Measurements from ENCODE around the gene LMAN1L. TPM values are rescaled to one million over a fixed set of nuclear protein-coding genes. Genes with fewer than 3 reads are reported as not detected.

LMAN1L gene
- polyA plus RNA-seq, 3 donors = 0.08 TPM; not detected in 2

DNA sequence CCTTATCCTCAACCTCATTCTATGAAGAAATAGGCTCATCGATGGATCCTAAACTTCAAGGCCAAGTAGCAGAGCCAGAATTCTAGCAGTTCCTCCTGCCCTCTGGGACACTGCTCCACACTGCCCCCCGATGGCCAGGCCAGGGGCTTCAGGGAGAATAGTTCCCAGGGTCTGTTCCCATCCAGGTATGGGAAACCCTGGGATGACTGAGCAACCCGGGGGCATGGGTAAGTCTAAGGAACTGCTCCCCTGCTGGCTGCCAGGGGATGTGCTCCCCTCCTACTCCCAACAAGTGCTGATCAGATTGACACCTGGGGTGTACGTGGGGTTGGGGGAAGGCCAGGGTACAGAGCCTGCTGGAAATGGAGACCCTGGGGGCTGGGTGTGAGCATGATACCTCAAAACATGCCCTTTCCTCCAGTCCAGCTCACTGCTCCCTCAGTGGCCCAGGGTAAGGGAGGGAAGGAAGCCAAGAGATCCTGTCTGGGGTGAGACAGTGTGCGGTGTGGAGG is 22.7 kb downstream of the LMAN1L start:
- Mint-ChIP-seq H3K4me1 (peaks cover 5% of the 10 kb centered on the region), H3K9me3 (peaks cover 0 to 2% (median 0%) of the 10 kb centered on the region in 7 donors), H3K36me3 (peaks cover 9 to 29% of the 10 kb centered on the region in 2 donors), H3K27me3 (ENCODE audit: low read depth in 3 of 3) (peaks cover 0 to 1% (median 0%) of the 10 kb centered on the region in 3 donors), H3K4me3 (no peak overlapping the region), H3K27ac (no peak overlapping the region)
- intact Hi-C loops (cut with micrococcal nuclease) = no loop called here
- TF ChIP-seq, protein P1, sequence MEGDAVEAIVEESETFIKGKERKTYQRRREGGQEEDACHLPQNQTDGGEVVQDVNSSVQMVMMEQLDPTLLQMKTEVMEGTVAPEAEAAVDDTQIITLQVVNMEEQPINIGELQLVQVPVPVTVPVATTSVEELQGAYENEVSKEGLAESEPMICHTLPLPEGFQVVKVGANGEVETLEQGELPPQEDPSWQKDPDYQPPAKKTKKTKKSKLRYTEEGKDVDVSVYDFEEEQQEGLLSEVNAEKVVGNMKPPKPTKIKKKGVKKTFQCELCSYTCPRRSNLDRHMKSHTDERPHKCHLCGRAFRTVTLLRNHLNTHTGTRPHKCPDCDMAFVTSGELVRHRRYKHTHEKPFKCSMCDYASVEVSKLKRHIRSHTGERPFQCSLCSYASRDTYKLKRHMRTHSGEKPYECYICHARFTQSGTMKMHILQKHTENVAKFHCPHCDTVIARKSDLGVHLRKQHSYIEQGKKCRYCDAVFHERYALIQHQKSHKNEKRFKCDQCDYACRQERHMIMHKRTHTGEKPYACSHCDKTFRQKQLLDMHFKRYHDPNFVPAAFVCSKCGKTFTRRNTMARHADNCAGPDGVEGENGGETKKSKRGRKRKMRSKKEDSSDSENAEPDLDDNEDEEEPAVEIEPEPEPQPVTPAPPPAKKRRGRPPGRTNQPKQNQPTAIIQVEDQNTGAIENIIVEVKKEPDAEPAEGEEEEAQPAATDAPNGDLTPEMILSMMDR (IDR thresholded peaks at IDR 0.05) = peak; percentile 97
- WGBS (ENCODE audit: insufficient coverage) = 50% methylated on average over 3 of the region's 5 CpGs
- peaks cover 8% of the 10 kb centered on the region for H4K20me1 ChIP-seq (ENCODE audit: insufficient read depth, low read length)
- H3K36me3 ChIP-seq (replicated peaks in 1 of 2; ENCODE audit: control insufficient read depth in 1 of 2, insufficient read depth in 2 of 2, low read length in 2 of 2) = peaks cover 9 to 34% of the 10 kb centered on the region in 2 donors
- H2AFZ ChIP-seq (ENCODE audit: insufficient read depth, low read depth, low read length, poor library complexity, severe bottlenecking) = no peak overlapping the region
- no peaks in the 10 kb centered on the region for H3K4me1 ChIP-seq (ENCODE audit: control insufficient read depth in 1 of 2, insufficient read depth in 2 of 2, low read length in 2 of 2)
- peak; percentile 30 to 55 (median 46) for DNase-seq
- no peak overlapping the region for H3K9ac ChIP-seq (ENCODE audit: insufficient read depth, low read length, poor library complexity, severe bottlenecking)
- H3K4me3 ChIP-seq (replicated peaks in 1 of 3; ENCODE audit: low read depth in 2 of 3, low read length in 3 of 3) = no peak overlapping the region
- no peak overlapping the region for H3K4me2 ChIP-seq (replicated peaks; ENCODE audit: extremely low read depth, low read length, poor library complexity, severe bottlenecking)
- no peak overlapping the region for H3K27ac ChIP-seq (ENCODE audit: low read depth in 1 of 2, low read length in 2 of 2)
- no peaks in the 10 kb centered on the region for H3K79me2 ChIP-seq (ENCODE audit: insufficient read depth, low read length)
- H3K9me3 ChIP-seq (replicated peaks in 1 of 2; ENCODE audit: control insufficient read depth in 1 of 2, insufficient read depth in 1 of 2, low read length in 2 of 2) = no peaks in the 10 kb centered on the region
- no peaks in the 10 kb centered on the region for H3K27me3 ChIP-seq (ENCODE audit: control insufficient read depth in 2 of 2, insufficient read depth in 2 of 2, low read length in 2 of 2)

DNA sequence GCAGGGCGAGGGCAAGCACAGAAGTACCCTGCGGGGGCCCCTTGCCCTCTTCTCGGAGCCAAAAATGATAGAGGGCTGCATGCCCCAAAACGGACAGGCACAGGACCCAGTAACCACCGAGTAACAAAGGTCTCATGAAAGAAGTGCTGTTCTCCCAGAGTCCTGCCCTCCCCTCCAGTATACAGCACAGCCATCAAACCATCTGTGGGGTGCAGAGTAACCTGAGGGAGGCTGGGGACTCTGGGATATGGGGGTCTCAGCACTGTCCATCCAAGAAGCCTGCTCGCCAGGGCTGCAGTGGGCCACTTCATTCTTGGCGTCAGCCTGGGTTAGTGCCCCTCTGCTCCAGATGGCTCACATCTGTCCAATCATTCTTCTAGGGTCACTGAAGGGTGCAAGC is 24.2 kb downstream of the LMAN1L start:
- peaks cover 0 to 3% (median 1%) of the 10 kb centered on the region in 3 donors for H3K27me3 Mint-ChIP-seq (ENCODE audit: low read depth in 3 of 3)
- Histone ChIP-seq H3K36me3 (replicated peaks in 1 of 2; ENCODE audit: control insufficient read depth in 1 of 2, insufficient read depth in 2 of 2, low read length in 2 of 2) (peaks cover 9 to 34% of the 10 kb centered on the region in 2 donors), H3K4me2 (replicated peaks; ENCODE audit: extremely low read depth, low read length, poor library complexity, severe bottlenecking) (no peak overlapping the region), H3K4me1 (ENCODE audit: control insufficient read depth in 1 of 2, insufficient read depth in 2 of 2, low read length in 2 of 2) (peaks cover 0 to 2% of the 10 kb centered on the region in 2 donors), H3K27ac (ENCODE audit: low read depth in 1 of 2, low read length in 2 of 2) (no peak overlapping the region), H3K4me3 (replicated peaks in 1 of 3; ENCODE audit: low read depth in 2 of 3, low read length in 3 of 3) (no peak overlapping the region), H3K9ac (ENCODE audit: insufficient read depth, low read length, poor library complexity, severe bottlenecking) (no peak overlapping the region), H3K79me2 (ENCODE audit: insufficient read depth, low read length) (no peaks in the 10 kb centered on the region), H2AFZ (ENCODE audit: insufficient read depth, low read depth, low read length, poor library complexity, severe bottlenecking) (no peak overlapping the region), H3K27me3 (ENCODE audit: control insufficient read depth in 2 of 2, insufficient read depth in 2 of 2, low read length in 2 of 2) (no peaks in the 10 kb centered on the region), H3K9me3 (replicated peaks in 1 of 2; ENCODE audit: control insufficient read depth in 1 of 2, insufficient read depth in 1 of 2, low read length in 2 of 2) (no peaks in the 10 kb centered on the region), H4K20me1 (ENCODE audit: insufficient read depth, low read length) (peaks cover 13% of the 10 kb centered on the region)
- no peak overlapping the region for H3K27ac Mint-ChIP-seq
- peaks cover 15% of the 10 kb centered on the region for H3K4me1 Mint-ChIP-seq
- DNase-seq = no peak
- no peak overlapping the region for H3K4me3 Mint-ChIP-seq
- peaks cover 14 to 40% of the 10 kb centered on the region in 2 donors for H3K36me3 Mint-ChIP-seq
- peaks cover 0 to 2% (median 0%) of the 10 kb centered on the region in 7 donors for H3K9me3 Mint-ChIP-seq
- TF ChIP-seq, protein P1 (IDR thresholded peaks at IDR 0.05) = no peak
- 100% methylated on average over 3 of the region's 7 CpGs for WGBS (ENCODE audit: insufficient coverage)
- intact Hi-C loops (cut with micrococcal nuclease) = no loop called here

Data from CD14-positive monocyte (primary cell).